Activated B cell treated with CpG ODN at 0.5 μM for 24 hours (primary cell): ENCODE results near the gene FGGY. TPM values are rescaled to one million over a fixed set of nuclear protein-coding genes. Genes with fewer than 3 reads are reported as not detected.
"Not testable (repeated sequence)": the region's sequence is repeated elsewhere in the genome, so short reads cannot be mapped to it uniquely, and the experiment has no call there.

Source experiments
- ATAC-seq: fragments of 200-7000 bp; cut with Tn5 transposase; one replicate; pipeline ENCODE4 v1.10.0; 2021; ENCODE audit warnings: low read depth, mild to moderate bottlenecking, moderate library complexity
- CTCF ChIA-PET: fragments of 350-600 bp; sonication (Branson Sonifier 250); formaldehyde crosslinking; loops from one replicate; lab custom pipeline; 2021; ENCODE audit warnings: antibody characterized with exemption; lab: Charles Lee
- POLR2A ChIA-PET: fragments of 350-600 bp; sonication (Branson Sonifier 250); formaldehyde crosslinking; loops from one replicate; lab custom pipeline; 2021; ENCODE audit warnings: antibody characterized with exemption; lab: Charles Lee
- DNase-seq: peaks from one replicate; pipeline ENCODE4 v3.0.0; 2022
- H3K27ac Mint-ChIP-seq: one replicate; pipeline ENCODE4 v1.8.0; 2020; ENCODE audit warnings: mixed read lengths
- H3K27me3 Mint-ChIP-seq: one replicate; pipeline ENCODE4 v1.8.0; 2021; ENCODE audit warnings: mixed read lengths
- H3K36me3 Mint-ChIP-seq: one replicate; pipeline ENCODE4 v1.8.0; 2021; ENCODE audit warnings: low read depth, mixed read lengths
- H3K4me1 Mint-ChIP-seq: one replicate; pipeline ENCODE4 v1.8.0; 2021; ENCODE audit warnings: mixed read lengths
- H3K4me3 Mint-ChIP-seq: one replicate; pipeline ENCODE4 v1.8.0; 2020; ENCODE audit warnings: mild to moderate bottlenecking, mixed read lengths
- H3K9me3 Mint-ChIP-seq: one replicate; pipeline ENCODE4 v1.8.0; 2020; ENCODE audit warnings: mixed read lengths
- intact Hi-C: fragments of 100-400 bp; cut with micrococcal nuclease; formaldehyde crosslinking; loops from one replicate; pipeline ENCODE4 v1.15.1; 2024
- total RNA-seq: library from RNA; stranded (reverse); gene quantifications from 2 replicates; pipeline ENCODE4 v1.2.3, GENCODE V29; 2022
- TF ChIP-seq, protein P1 (sequence below): fragments of 200-600 bp; IDR thresholded peaks from one replicate; pipeline ENCODE4 v1.8.0; 2022; ENCODE audit warnings: antibody characterized with exemption, mild to moderate bottlenecking

FGGY gene
- total RNA-seq, 1 donor from 2014 or later, result 24.0 TPM

- no peak overlapping the region for H3K27ac Mint-ChIP-seq
- DNase-seq (no peak), ATAC-seq (no peak)
Observed at GRCh38 chr1:59730759-59731478, 434.0 kb downstream of the FGGY start.

DNA sequence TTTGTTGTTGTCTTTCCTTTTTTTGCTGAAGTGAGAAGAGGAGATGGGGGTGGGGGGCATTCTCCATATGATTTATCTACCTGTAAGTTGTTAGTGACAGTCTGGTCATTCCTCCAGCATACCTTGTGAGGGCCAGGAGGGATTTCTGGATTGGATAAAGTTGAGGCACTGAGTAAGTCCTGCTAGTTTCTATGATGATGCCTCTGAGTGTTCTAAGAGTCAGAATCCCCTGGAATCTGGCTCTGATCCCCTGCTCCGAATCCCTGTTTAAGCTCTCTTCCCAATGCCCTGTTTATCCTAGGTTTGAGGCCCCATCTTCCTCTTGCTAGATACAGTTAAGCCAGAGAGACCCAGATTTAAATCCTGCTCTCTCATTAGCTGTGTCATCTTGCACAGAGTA lies 434.7 kb downstream of the FGGY start:
- Mint-ChIP-seq H3K9me3 (peaks cover 9% of the 10 kb centered on the region), H3K4me1 (no peaks in the 10 kb centered on the region), H3K4me3 (no peak overlapping the region), H3K27me3 (no peaks in the 10 kb centered on the region), H3K27ac (no peak overlapping the region), H3K36me3 (peaks cover 15% of the 10 kb centered on the region)
- POLR2A ChIA-PET, result no interaction called here
- DNase-seq (no peak), ATAC-seq (no peak)
- CTCF ChIA-PET, result no interaction called here
- TF ChIP-seq, protein P1, sequence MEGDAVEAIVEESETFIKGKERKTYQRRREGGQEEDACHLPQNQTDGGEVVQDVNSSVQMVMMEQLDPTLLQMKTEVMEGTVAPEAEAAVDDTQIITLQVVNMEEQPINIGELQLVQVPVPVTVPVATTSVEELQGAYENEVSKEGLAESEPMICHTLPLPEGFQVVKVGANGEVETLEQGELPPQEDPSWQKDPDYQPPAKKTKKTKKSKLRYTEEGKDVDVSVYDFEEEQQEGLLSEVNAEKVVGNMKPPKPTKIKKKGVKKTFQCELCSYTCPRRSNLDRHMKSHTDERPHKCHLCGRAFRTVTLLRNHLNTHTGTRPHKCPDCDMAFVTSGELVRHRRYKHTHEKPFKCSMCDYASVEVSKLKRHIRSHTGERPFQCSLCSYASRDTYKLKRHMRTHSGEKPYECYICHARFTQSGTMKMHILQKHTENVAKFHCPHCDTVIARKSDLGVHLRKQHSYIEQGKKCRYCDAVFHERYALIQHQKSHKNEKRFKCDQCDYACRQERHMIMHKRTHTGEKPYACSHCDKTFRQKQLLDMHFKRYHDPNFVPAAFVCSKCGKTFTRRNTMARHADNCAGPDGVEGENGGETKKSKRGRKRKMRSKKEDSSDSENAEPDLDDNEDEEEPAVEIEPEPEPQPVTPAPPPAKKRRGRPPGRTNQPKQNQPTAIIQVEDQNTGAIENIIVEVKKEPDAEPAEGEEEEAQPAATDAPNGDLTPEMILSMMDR, result no peak
- intact Hi-C loops, result no loop called here

More at GRCh38 chr1:59730759-59731478, 434.0 kb downstream of the FGGY start:
- ChIA-PET POLR2A (no interaction called here), CTCF (no interaction called here)
- Mint-ChIP-seq H3K27me3 (no peaks in the 10 kb centered on the region), H3K4me3 (no peak overlapping the region), H3K9me3 (peaks cover 3% of the 10 kb centered on the region), H3K36me3 (peaks cover 8% of the 10 kb centered on the region), H3K4me1 (no peaks in the 10 kb centered on the region)
- TF ChIP-seq, protein P1, result no peak
- intact Hi-C loops, result no loop called here

DNA sequence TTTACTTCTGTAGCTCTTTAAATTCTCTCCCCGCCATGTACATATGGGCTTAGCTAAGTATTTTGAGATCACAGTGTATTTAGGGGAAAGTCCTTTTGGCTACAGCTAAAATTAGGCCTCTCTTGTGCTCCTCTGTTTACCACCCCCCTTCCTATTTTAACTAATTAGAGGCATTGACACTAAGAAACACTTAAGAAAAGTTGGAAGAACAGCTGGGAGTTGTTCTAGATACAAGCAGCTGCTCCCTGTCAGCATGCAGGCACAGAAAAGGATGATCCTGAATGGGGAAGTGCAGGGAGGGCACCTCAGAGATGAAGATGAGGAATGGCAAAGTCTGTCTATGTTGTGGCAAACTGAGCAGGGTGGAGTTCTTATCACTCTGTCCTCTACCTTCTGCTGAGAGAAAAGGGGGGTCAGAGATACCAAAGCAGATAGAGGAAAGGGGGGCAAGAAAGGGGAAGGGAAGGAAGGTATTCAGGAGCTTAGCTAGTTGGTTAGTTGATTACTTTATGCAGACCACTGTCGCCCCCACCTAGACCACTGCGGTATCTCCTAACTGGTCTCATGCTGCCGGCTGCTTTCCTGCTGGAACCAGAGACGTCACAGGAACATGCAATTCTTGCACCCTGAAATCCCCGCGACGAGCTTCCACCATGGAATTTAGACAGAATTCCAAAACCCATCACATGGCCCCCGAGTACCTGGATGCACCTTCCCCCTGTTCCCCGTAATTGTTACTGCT lies 435.5 kb downstream of the FGGY start:
- ATAC-seq (no peak), DNase-seq (no peak)
- Mint-ChIP-seq H3K27ac (no peak overlapping the region), H3K9me3 (peaks cover 10% of the 10 kb centered on the region), H3K4me1 (no peaks in the 10 kb centered on the region), H3K4me3 (no peak overlapping the region), H3K27me3 (no peaks in the 10 kb centered on the region), H3K36me3 (peaks cover 15% of the 10 kb centered on the region)
- TF ChIP-seq, protein P1, result no peak
- ChIA-PET CTCF (no interaction called here), POLR2A (no interaction called here)
- intact Hi-C loops, result no loop called here

DNA sequence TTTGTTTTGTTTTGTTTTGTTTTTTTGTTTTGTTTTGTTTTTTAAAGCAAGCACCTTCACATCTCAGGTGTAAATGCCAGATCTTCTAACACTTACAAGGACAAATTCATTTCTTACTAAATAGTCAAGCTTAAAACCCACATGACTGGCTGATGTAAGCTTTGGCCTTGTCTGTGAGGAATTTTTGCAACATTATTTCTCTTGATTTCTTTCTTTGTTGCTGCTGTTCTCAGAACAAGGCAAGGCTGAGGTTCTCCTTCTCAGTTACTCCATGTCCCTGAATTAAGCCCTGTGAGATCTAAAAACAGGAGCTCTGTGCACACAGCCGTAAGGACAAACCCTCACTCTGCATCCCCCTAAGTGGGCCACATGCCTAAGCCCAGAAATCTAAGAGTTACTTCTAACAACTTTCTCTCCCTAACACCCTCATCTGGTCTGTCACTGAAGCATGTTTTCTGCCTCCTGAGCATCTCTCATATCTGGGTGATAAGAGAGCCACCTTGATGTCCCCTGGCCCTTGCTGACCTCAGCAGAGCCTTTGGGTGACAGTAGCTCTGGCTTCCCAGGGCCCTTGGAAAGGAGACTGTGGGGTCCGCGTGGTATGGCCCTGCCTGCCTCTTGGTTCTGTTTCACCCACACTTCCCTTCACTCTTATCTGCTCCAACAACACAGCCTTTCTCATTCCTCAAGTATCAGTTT lies 436.7 kb downstream of the FGGY start:
- H3K36me3 Mint-ChIP-seq, result peaks cover 17% of the 10 kb centered on the region
- ChIA-PET POLR2A (no interaction called here), CTCF (no interaction called here)
- no peak overlapping the region for H3K27ac Mint-ChIP-seq
- intact Hi-C loops, result no loop called here
- H3K4me3 Mint-ChIP-seq, result no peak overlapping the region
- no peaks in the 10 kb centered on the region for H3K4me1 Mint-ChIP-seq
- peaks cover 10% of the 10 kb centered on the region for H3K9me3 Mint-ChIP-seq
- no peak for ATAC-seq
- H3K27me3 Mint-ChIP-seq, result no peaks in the 10 kb centered on the region
- no peak for DNase-seq
- TF ChIP-seq, protein P1, result no peak

DNA sequence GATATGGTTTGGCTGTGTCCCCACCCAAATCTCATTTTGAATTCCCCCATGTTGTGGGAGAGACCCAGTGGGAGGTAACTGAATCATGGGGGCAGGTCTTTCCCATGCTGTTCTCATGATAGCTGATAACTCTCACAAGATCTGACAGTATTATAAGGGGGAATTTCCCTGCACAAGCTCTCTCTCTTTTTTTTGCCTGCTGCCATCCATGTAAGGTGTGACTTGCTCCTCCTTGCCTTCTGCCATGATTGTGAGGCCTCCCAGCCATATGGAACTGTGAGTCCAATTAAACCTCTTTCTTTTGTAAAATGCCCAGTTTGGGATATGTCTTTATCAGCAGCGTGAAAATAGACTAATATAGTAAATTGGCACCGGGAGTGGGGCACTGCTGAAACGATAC lies 439.0 kb downstream of the FGGY start:
- H3K36me3 Mint-ChIP-seq, result peaks cover 17% of the 10 kb centered on the region
- H3K27ac Mint-ChIP-seq, H3K9me3 Mint-ChIP-seq, H3K4me3 Mint-ChIP-seq, intact Hi-C loops, H3K4me1 Mint-ChIP-seq, POLR2A ChIA-PET, CTCF ChIA-PET, ATAC-seq, DNase-seq, H3K27me3 Mint-ChIP-seq: not testable (repeated sequence)
